K562 (cell line): ENCODE results near the gene TTC16. TPM values are rescaled to one million over a fixed set of nuclear protein-coding genes. Genes with fewer than 3 reads are reported as not detected.

Source experiments
- ILF3 ChIP-seq: fragments of 450-650 bp; IDR thresholded peaks from 2 replicates; pipeline ENCODE4 v1.6.1; 2018; ENCODE audit warnings: antibody characterized with exemption, mild to moderate bottlenecking, moderate library complexity, borderline replicate concordance
- ZBTB11 ChIP-seq, 3 experiments: fragments of 200-800 bp in 1 of 3; fragments of 250-450 bp in 1 of 3; fragments of 450-650 bp in 1 of 3; sonication (Bioruptor Pico) in 1 of 3; sonication (Bioruptor generic) in 1 of 3; formaldehyde crosslinking in 1 of 3; IDR thresholded peaks; 2 replicates each; pipeline versions ENCODE4 v1.6.1 to v1.8.0; 2016 to 2022; ENCODE audit warnings: mild to moderate bottlenecking in 2 of 3, missing genetic modification characterization in 2 of 3, missing compliant biosample characterization in 1 of 3, moderate library complexity in 1 of 3
- ZNF639 ChIP-seq, 2 experiments: fragments of 200-800 bp in 1 of 2; sonication (Bioruptor generic) in 1 of 2; sonication (generic) in 1 of 2; formaldehyde crosslinking in 1 of 2; IDR thresholded peaks in 1 of 2; conservative IDR thresholded peaks in 1 of 2; 2 replicates each; pipeline versions ENCODE4 v1.5.0 to v1.6.1; 2016 to 2020; ENCODE audit warnings: missing compliant biosample characterization in 1 of 2, missing genetic modification characterization in 1 of 2, missing genetic modification reagents in 1 of 2
- polyA plus RNA-seq, 8 experiments: library from polyadenylated mRNA; depleted of rRNA in 4 of 8; stranded (reverse) in 5 of 8; unstranded in 3 of 8; fragments of >200 nt; fragmentation: Nextera tagmentation in 2 of 8; fragmentation: Illumina TruSeq in 1 of 8; extraction: Ambion mirVana in 2 of 8; extraction: Trizol in 1 of 8; gene quantifications; 2 replicates each; pipeline versions ENCODE4 v1.2.1 to v1.2.3, GENCODE V29; 2011 to 2014; ENCODE audit warnings: inconsistent platforms in 1 of 8, missing spikeins in 1 of 8
- total RNA-seq, 7 experiments: library from RNA; depleted of rRNA in 6 of 7; stranded (reverse); fragments of >200 nt in 6 of 7; fragmentation: Illumina TruSeq in 2 of 7; extraction: Trizol in 2 of 7; gene quantifications; 2 replicates each; pipeline versions ENCODE4 v1.2.1 to v1.2.3, GENCODE V29; 2011 to 2021; ENCODE audit warnings: low replicate concordance in 1 of 7
- TF ChIP-seq, protein P1 (sequence below), 2 experiments: fragments of 450-650 bp; IDR thresholded peaks; 2 replicates each; pipeline ENCODE4 v1.6.1; 2018; ENCODE audit warnings: mild to moderate bottlenecking in 2 of 2, low read depth in 1 of 2; ENCODE audit not compliant: partially characterized antibody in 2 of 2

Gene TTC16
- total and polyA plus RNA-seq, 9 of the 15 experiments (the other 6 are each of a cell fraction or from before 2014, with no cell fraction given), result 0.11 TPM; not detected in 8

DNA sequence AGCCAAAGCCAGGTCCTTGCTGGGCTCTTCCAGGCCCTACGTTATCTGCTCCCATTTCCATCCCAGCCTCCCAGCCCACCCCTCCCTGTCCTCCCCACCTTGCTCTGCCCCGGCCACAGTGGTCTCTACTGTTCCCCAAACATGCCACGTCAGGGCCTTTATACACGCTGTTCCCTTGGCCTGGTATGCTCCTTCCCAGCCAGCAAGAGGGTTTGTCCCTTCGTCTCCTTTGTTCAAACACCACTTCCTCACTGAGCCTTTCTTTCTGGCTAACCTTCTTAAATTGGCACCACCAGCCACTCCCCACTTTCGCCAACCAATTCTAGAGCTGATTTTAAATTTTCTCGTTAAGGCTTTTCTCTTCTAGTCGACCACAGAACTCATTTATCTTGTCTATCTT, 52.8 kb downstream of the TTC16 start (continued):
- no peak for TF ChIP-seq ILF3
- TF ChIP-seq, protein P1, sequence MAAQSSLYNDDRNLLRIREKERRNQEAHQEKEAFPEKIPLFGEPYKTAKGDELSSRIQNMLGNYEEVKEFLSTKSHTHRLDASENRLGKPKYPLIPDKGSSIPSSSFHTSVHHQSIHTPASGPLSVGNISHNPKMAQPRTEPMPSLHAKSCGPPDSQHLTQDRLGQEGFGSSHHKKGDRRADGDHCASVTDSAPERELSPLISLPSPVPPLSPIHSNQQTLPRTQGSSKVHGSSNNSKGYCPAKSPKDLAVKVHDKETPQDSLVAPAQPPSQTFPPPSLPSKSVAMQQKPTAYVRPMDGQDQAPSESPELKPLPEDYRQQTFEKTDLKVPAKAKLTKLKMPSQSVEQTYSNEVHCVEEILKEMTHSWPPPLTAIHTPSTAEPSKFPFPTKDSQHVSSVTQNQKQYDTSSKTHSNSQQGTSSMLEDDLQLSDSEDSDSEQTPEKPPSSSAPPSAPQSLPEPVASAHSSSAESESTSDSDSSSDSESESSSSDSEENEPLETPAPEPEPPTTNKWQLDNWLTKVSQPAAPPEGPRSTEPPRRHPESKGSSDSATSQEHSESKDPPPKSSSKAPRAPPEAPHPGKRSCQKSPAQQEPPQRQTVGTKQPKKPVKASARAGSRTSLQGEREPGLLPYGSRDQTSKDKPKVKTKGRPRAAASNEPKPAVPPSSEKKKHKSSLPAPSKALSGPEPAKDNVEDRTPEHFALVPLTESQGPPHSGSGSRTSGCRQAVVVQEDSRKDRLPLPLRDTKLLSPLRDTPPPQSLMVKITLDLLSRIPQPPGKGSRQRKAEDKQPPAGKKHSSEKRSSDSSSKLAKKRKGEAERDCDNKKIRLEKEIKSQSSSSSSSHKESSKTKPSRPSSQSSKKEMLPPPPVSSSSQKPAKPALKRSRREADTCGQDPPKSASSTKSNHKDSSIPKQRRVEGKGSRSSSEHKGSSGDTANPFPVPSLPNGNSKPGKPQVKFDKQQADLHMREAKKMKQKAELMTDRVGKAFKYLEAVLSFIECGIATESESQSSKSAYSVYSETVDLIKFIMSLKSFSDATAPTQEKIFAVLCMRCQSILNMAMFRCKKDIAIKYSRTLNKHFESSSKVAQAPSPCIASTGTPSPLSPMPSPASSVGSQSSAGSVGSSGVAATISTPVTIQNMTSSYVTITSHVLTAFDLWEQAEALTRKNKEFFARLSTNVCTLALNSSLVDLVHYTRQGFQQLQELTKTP (IDR thresholded peaks at IDR 0.05; ENCODE audit: low read depth in 1 of 2, partially characterized antibody in 2 of 2), result no peak
- TF ChIP-seq ZBTB11 (CRISPR knock-in tag; IDR thresholded peaks at IDR 0.05), result no peak
- no peak for TF ChIP-seq ZNF639 (CRISPR knock-in tag; conservative IDR thresholded peaks at IDR 0.05 in 1 of 2, IDR thresholded peaks at IDR 0.05 in 1 of 2)
